GM19238 (cell line): ENCODE results near the gene TOGARAM2.

ENCODE experiments used
- DNase-seq: peaks from one replicate; pipeline ENCODE4 v3.0.0; 2011; ENCODE audit warnings: low spot score; ENCODE audit not compliant: insufficient read length

The TOGARAM2 gene

GRCh38 chr2:29017716-29018435 is 36.8 kb downstream of the TOGARAM2 start:
- DNase-seq = no peak

- DNase-seq = no peak
These were observed 40.8 kb downstream of the TOGARAM2 start for GRCh38 chr2:29021886-29022285.

- no peak for DNase-seq
These were observed 41.6 kb downstream of the TOGARAM2 start for GRCh38 chr2:29022679-29023078.

GRCh38 chr2:29023188-29023587 is 42.1 kb downstream of the TOGARAM2 start:
- DNase-seq = no peak

GRCh38 chr2:29024882-29025430 is 43.9 kb downstream of the TOGARAM2 start:
- no peak for DNase-seq

- DNase-seq = no peak
These were observed 44.6 kb downstream of the TOGARAM2 start for GRCh38 chr2:29025711-29026110.

- no peak for DNase-seq
These were observed 49.9 kb downstream of the TOGARAM2 start for GRCh38 chr2:29031046-29031445.

- DNase-seq = no peak
These were observed 51.1 kb downstream of the TOGARAM2 start for GRCh38 chr2:29032189-29032588.

- DNase-seq = no peak
These were observed 52.1 kb downstream of the TOGARAM2 start for GRCh38 chr2:29033172-29033571.

- no peak for DNase-seq
These were observed 52.6 kb downstream of the TOGARAM2 start for GRCh38 chr2:29033656-29034055.

- DNase-seq = no peak
These were observed 54.1 kb downstream of the TOGARAM2 start for GRCh38 chr2:29035016-29035745.

GRCh38 chr2:29039718-29040480 is 58.8 kb downstream of the TOGARAM2 start:
- no peak for DNase-seq

GRCh38 chr2:29040552-29040951 is 59.5 kb downstream of the TOGARAM2 start:
- DNase-seq = no peak

GRCh38 chr2:29041161-29041660 is 60.1 kb downstream of the TOGARAM2 start:
- no peak for DNase-seq

GRCh38 chr2:29042561-29043075 is 61.5 kb downstream of the TOGARAM2 start:
- DNase-seq = no peak

- no peak for DNase-seq
These were observed 63.4 kb downstream of the TOGARAM2 start for GRCh38 chr2:29044459-29044858.

GRCh38 chr2:29046321-29046720 is 65.2 kb downstream of the TOGARAM2 start:
- DNase-seq = no peak

GRCh38 chr2:29047083-29047845 is 66.2 kb downstream of the TOGARAM2 start:
- no peak for DNase-seq

- no peak for DNase-seq
These were observed 69.5 kb downstream of the TOGARAM2 start for GRCh38 chr2:29050591-29050990.

GRCh38 chr2:29051730-29052129 is 70.6 kb downstream of the TOGARAM2 start:
- DNase-seq = no peak

GRCh38 chr2:29052807-29053206 is 71.7 kb downstream of the TOGARAM2 start:
- DNase-seq = no peak
